HepG2 (cell line): ENCODE measurements around the gene TCF3. TPM values are rescaled to one million over a fixed set of nuclear protein-coding genes. Genes with fewer than 3 reads are reported as not detected.

Experiments used
- ELF3 ChIP-seq: IDR thresholded peaks from 2 replicates; pipeline ENCODE4 v1.6.1; 2016; ENCODE audit warnings: missing genetic modification reagents, missing compliant biosample characterization
- HNF1A ChIP-seq, 2 experiments: sonication (generic) in 1 of 2; formaldehyde crosslinking in 1 of 2; IDR thresholded peaks; 2 replicates each; pipeline versions ENCODE4 v1.4.0 to v1.6.1; 2016 to 2020; ENCODE audit warnings: borderline replicate concordance in 1 of 2, low read depth in 1 of 2, mild to moderate bottlenecking in 1 of 2, missing genetic modification reagents in 1 of 2
- IRX3 ChIP-seq: sonication (generic); formaldehyde crosslinking; IDR thresholded peaks from 2 replicates; pipeline ENCODE4 v1.8.1; 2023; ENCODE audit warnings: mild to moderate bottlenecking, low read depth, missing genetic modification reagents, borderline replicate concordance
- KLF6 ChIP-seq: IDR thresholded peaks from 2 replicates; pipeline ENCODE4 v1.8.0; 2016; ENCODE audit warnings: missing biosample characterization, missing genetic modification reagents
- MBNL3 ChIP-seq: fragments of 250-450 bp; sonication (Bioruptor Pico); conservative IDR thresholded peaks from 2 replicates; pipeline ENCODE4 v1.8.0; 2022; ENCODE audit warnings: mild to moderate bottlenecking, inconsistent platforms
- MNT ChIP-seq: fragments of 450-650 bp; IDR thresholded peaks from 2 replicates; pipeline ENCODE4 v1.6.1; 2016
- POLR2A ChIP-seq, 2 experiments: IDR thresholded peaks; 2 replicates each; pipeline ENCODE4 v1.6.1; 2011; ENCODE audit warnings: low read depth in 2 of 2, low read length in 2 of 2, mild to moderate bottlenecking in 1 of 2, moderate library complexity in 1 of 2; ENCODE audit not compliant: insufficient read depth in 1 of 2
- TMF1 ChIP-seq: sonication (generic); formaldehyde crosslinking; IDR thresholded peaks from 2 replicates; pipeline ENCODE4 v1.8.1; 2022; ENCODE audit warnings: low read depth, missing genetic modification reagents
- ZBTB40 ChIP-seq, 2 experiments: fragments of 450-650 bp in 1 of 2; sonication (generic) in 1 of 2; formaldehyde crosslinking in 1 of 2; IDR thresholded peaks; 2 replicates each; pipeline versions ENCODE4 v1.6.1 to v1.8.0; 2016 to 2022; ENCODE audit warnings: antibody characterized with exemption in 1 of 2, mild to moderate bottlenecking in 1 of 2, missing genetic modification reagents in 1 of 2
- ZNF143 ChIP-seq: sonication (generic); formaldehyde crosslinking; IDR thresholded peaks from 2 replicates; pipeline ENCODE4 v1.4.0; 2020; ENCODE audit warnings: missing genetic modification reagents
- ZNF570 ChIP-seq: sonication (generic); formaldehyde crosslinking; IDR thresholded peaks from 2 replicates; pipeline ENCODE4 v1.4.0; 2020; ENCODE audit warnings: mild to moderate bottlenecking, missing genetic modification reagents, borderline replicate concordance
- polyA plus RNA-seq, 8 experiments: library from polyadenylated mRNA; depleted of rRNA in 3 of 8; stranded (reverse) in 7 of 8; unstranded in 1 of 8; fragments of >200 nt; fragmentation: Illumina TruSeq in 4 of 8; extraction: Trizol in 4 of 8; gene quantifications; 2 replicates each; pipeline versions ENCODE4 v1.2.1 to v1.2.3, GENCODE V29; 2011 to 2016; ENCODE audit warnings: low read depth in 4 of 8, missing spikeins in 1 of 8, mixed read lengths in 1 of 8; ENCODE audit not compliant: insufficient read depth in 1 of 8
- total RNA-seq, 5 experiments: library from RNA; depleted of rRNA; stranded (reverse); fragments of >200 nt; fragmentation: Illumina TruSeq; extraction: Trizol; gene quantifications; 2 replicates each; pipeline ENCODE4 v1.2.3, GENCODE V29; 2016; ENCODE audit warnings: low read depth in 1 of 5

TCF3 gene
- total and polyA plus RNA-seq, 2 of the 13 experiments (the other 11 are each of a cell fraction or from before 2014, with no cell fraction given), result 51.4 to 53.2 TPM

- TF ChIP-seq ZNF570 (no peak), HNF1A (IDR thresholded peaks at IDR 0.05; ENCODE audit: low read depth) (no peak), HNF1A (CRISPR knock-in tag; IDR thresholded peaks at IDR 0.05; ENCODE audit: borderline replicate concordance) (peak; percentile 43; the same call in 1 of the 2 replicates), TMF1 (no peak), ELF3 (CRISPR knock-in tag) (no peak), MBNL3 (CRISPR knock-in tag) (no peak), POLR2A (IDR thresholded peaks at IDR 0.05; ENCODE audit: insufficient read depth in 1 of 2, low read depth in 2 of 2, low read length in 2 of 2) (peak in 1 of 2 experiments; percentile 43; a peak in 1 of 4 replicates), IRX3 (CRISPR knock-in tag) (no peak), MNT (0 out of 2 replicates have a peak, but pooled peaks have one; percentile 7), ZBTB40 (IDR thresholded peaks at IDR 0.05) (no peak), ZBTB40 (CRISPR knock-in tag; IDR thresholded peaks at IDR 0.05) (no peak; the same call in 1 of the 2 replicates), ZNF143 (CRISPR knock-in tag) (no peak), KLF6 (CRISPR knock-in tag) (peak; percentile 60)
Measured at GRCh38 chr19:1652471-1653299, at the start of gene TCF3 (continued).
